Measurements from ENCODE around the gene HORMAD2.

HORMAD2 gene

DNA sequence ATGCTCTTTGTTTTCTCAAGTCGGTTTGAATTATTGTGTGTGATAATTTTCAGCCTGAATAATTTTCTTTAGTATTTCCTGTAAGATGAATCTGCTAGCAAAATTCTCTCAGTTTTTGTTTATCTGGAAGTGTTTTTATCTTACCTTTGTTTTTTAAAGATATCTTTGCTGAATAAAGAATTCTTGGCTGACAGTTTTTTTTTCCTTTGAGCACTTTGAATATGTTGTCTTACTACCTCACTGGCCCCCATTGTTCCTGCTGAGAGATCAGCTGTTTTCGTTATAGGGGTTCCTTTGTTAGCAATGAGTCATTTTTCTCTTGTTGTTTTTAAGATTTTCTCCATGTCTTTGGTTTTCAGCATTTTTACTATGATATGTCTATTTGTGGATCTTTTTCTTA, 63.0 kb downstream of the HORMAD2 start:
- no peak overlapping the region for H3K4me2 ChIP-seq (ENCODE audit: low read length)
- H3K9ac ChIP-seq (ENCODE audit: low read depth, low read length): no peak overlapping the region
- no peaks in the 10 kb centered on the region for H3K4me1 ChIP-seq (ENCODE audit: control insufficient read depth, insufficient read depth, low read length)
- no peak overlapping the region for H3K4me3 ChIP-seq (ENCODE audit: low read length)
- H3K9me3 ChIP-seq (replicated peaks; ENCODE audit: low read length): peaks cover 8% of the 10 kb centered on the region
- no peaks in the 10 kb centered on the region for H3K36me3 ChIP-seq (ENCODE audit: insufficient read depth, low read length)
- no peaks in the 10 kb centered on the region for H3K27me3 ChIP-seq (ENCODE audit: control insufficient read depth, insufficient read depth, low read length)

DNA sequence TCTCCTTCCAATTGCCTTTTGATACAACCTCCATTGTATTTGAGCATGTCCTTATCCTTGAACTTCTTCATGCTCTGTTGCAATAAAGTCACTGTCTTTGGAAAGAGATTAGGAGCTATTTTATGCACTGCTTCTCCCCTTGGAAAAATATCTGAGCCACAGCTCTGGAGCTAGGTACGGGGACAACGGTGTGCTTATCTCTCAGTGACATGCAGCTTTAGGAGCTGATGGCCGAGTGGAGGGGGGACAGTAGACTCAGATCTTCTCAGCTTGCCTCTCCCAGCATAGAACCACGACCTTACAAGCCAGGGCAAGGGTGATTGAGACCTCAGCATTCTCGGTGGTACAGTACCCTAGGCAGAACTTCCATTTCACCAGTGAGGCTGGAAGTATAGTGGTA, 64.1 kb downstream of the HORMAD2 start:
- Histone ChIP-seq H3K4me2 (ENCODE audit: low read length) (no peak overlapping the region), H3K36me3 (ENCODE audit: insufficient read depth, low read length) (no peaks in the 10 kb centered on the region), H3K4me1 (ENCODE audit: control insufficient read depth, insufficient read depth, low read length) (no peaks in the 10 kb centered on the region), H3K9me3 (replicated peaks; ENCODE audit: low read length) (peaks cover 8% of the 10 kb centered on the region), H3K27me3 (ENCODE audit: control insufficient read depth, insufficient read depth, low read length) (no peaks in the 10 kb centered on the region), H3K4me3 (ENCODE audit: low read length) (no peak overlapping the region), H3K9ac (ENCODE audit: low read depth, low read length) (no peak overlapping the region)

DNA sequence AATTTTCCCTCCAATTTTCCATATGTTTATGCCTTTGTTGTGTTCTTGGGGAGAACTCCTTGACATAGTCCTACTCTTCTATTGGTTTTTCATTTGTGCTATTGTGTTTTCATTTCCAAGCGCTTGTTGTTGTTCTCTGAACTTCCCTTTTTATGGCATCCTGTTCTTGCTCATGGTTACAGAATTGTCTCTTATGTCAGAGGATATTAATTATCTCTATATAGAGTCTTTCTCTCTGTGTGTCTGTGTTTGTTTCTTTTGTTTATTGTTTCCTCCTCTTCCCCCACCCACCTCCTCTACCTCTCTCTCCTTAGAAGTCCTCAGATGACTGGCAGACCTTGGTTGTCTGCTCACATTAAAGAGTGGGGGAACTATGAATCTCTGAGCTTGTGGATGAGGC, 69.9 kb downstream of the HORMAD2 start:
- Histone ChIP-seq H3K4me2 (ENCODE audit: low read length) (no peak overlapping the region), H3K36me3 (ENCODE audit: insufficient read depth, low read length) (no peaks in the 10 kb centered on the region), H3K9ac (ENCODE audit: low read depth, low read length) (no peak overlapping the region), H3K27me3 (ENCODE audit: control insufficient read depth, insufficient read depth, low read length) (no peaks in the 10 kb centered on the region), H3K4me3 (ENCODE audit: low read length) (no peak overlapping the region), H3K4me1 (ENCODE audit: control insufficient read depth, insufficient read depth, low read length) (no peaks in the 10 kb centered on the region), H3K9me3 (replicated peaks; ENCODE audit: low read length) (no peaks in the 10 kb centered on the region)

DNA sequence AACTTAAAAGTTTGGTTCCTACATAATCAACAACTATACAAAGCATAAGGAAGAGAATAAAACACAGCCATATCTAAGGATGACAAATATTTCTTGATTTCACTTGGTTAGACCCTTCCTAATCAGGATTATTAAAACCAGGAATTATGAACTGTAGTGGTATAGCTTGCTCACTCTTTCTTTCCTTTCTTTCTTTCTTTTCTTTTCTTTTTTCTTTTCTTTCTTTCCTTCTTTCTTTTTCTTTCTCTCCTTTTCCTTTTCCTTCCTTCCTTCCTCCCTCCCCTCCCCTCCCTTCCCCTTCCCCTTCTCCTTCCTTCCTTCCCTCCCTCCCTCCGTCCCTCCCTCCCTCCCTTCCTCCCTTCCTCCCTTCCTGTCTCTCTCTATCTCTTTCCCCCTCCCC, 78.0 kb downstream of the HORMAD2 start:
- Histone ChIP-seq H3K4me2 (ENCODE audit: low read length) (no peak overlapping the region), H3K36me3 (ENCODE audit: insufficient read depth, low read length) (no peaks in the 10 kb centered on the region), H3K27me3 (ENCODE audit: control insufficient read depth, insufficient read depth, low read length) (no peaks in the 10 kb centered on the region), H3K9ac (ENCODE audit: low read depth, low read length) (no peak overlapping the region), H3K4me3 (ENCODE audit: low read length) (no peak overlapping the region), H3K4me1 (ENCODE audit: control insufficient read depth, insufficient read depth, low read length) (peaks cover 17% of the 10 kb centered on the region), H3K9me3 (replicated peaks; ENCODE audit: low read length) (no peaks in the 10 kb centered on the region)

DNA sequence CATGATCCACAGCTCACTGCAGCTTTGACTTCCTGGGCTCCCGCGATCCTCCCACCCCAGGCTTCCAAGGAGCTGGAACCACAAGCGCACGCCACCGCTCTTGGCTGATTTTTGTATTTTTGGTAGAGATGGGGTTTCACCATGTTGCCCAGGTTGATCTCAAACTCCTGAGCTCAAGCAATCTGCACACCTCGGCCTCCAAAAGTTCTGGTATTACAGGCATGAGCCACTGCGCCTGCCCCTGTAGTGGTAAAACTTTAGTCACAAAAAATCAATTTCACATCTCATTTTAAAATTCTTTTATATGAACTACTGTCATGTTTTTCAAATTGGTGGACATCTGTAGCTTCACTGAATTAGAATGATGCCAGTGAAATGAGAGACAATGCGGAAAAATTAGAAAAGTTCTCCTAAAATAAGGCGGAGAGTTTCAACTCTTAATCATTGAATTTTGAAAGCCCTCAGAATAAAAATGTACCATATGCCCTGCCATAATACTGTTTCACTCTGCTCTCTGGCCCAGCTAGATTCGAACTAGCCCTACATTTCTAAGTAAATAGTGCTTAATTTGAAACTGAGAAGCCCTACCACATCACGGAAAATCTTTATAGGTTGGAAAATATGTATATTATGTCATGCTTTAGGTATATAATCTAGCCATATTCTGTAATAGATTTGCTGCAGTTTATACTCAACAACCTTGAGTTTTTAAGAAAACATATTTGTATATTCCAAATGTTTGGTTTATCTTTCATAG, 78.7 kb downstream of the HORMAD2 start:
- Histone ChIP-seq H3K4me1 (ENCODE audit: control insufficient read depth, insufficient read depth, low read length) (peaks cover 17% of the 10 kb centered on the region), H3K9me3 (replicated peaks; ENCODE audit: low read length) (no peaks in the 10 kb centered on the region), H3K4me2 (ENCODE audit: low read length) (peak overlapping the region; percentile 1), H3K4me3 (ENCODE audit: low read length) (no peak overlapping the region), H3K36me3 (ENCODE audit: insufficient read depth, low read length) (no peaks in the 10 kb centered on the region), H3K9ac (ENCODE audit: low read depth, low read length) (peak overlapping the region; percentile 7), H3K27me3 (ENCODE audit: control insufficient read depth, insufficient read depth, low read length) (no peaks in the 10 kb centered on the region)

DNA sequence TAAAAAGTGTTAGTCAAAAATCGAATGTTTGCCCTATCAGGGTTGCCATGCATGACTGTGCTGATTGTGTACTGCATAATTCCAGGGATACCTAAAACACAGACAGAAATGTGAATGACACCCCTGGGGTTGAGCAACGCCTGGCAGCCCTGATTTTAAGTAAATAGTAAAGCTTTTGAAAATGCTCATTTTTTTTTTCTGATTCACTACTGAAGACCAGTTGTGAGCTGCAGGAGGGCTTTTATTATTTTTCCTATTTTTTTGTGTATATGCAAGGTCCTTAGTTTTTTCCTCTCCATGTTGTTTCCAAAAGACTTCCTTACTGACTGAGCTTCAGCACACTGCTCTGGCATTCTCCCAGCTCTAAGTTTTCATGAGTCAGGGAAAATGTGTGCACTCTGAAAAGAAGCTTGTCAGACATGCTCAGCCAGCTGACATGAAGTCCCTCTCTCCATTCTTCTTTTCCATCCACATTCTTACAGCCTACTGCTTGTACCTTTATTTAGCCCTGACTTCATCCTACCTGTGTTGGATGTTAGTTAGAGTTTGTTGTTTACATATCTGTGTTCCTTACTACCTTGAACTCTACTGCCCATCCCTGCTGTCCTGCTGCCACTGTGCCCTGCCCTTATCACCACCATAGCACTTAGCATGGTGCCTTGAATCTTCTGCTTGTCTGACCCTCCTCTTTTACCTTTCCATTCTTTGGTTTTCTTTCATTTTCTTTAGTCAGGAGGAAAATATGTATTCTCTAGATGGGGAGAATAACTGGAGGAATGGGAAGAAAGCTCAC, 79.5 kb downstream of the HORMAD2 start:
- Histone ChIP-seq H3K4me2 (ENCODE audit: low read length) (peak overlapping the region; percentile 1), H3K9me3 (replicated peaks; ENCODE audit: low read length) (no peaks in the 10 kb centered on the region), H3K4me1 (ENCODE audit: control insufficient read depth, insufficient read depth, low read length) (peaks cover 17% of the 10 kb centered on the region), H3K27me3 (ENCODE audit: control insufficient read depth, insufficient read depth, low read length) (no peaks in the 10 kb centered on the region), H3K36me3 (ENCODE audit: insufficient read depth, low read length) (no peaks in the 10 kb centered on the region), H3K9ac (ENCODE audit: low read depth, low read length) (peak overlapping the region; percentile 8), H3K4me3 (ENCODE audit: low read length) (no peak overlapping the region)

DNA sequence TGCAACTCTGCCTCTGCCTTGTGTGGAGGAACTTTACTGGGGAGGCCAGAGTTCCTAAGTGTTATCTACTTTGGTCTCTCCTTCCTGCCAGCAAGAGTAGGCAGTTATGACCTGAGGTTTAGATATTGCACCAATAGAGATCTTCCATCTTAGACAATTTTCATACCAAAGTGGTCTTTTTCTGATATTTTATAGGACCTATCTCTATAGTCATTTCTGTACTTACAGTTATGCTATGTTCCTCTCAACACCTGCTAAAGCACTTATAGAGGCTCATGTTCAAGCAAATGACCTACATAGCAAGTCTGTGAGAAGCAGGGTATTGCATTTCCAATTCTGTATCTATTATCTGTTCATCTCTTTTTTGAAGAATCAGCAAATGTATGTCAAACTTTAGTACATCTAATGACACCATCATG, 80.8 kb downstream of the HORMAD2 start:
- Histone ChIP-seq H3K4me3 (ENCODE audit: low read length) (no peak overlapping the region), H3K4me1 (ENCODE audit: control insufficient read depth, insufficient read depth, low read length) (peaks cover 17% of the 10 kb centered on the region), H3K4me2 (ENCODE audit: low read length) (no peak overlapping the region), H3K27me3 (ENCODE audit: control insufficient read depth, insufficient read depth, low read length) (no peaks in the 10 kb centered on the region), H3K36me3 (ENCODE audit: insufficient read depth, low read length) (no peaks in the 10 kb centered on the region), H3K9me3 (replicated peaks; ENCODE audit: low read length) (no peaks in the 10 kb centered on the region), H3K9ac (ENCODE audit: low read depth, low read length) (no peak overlapping the region)

DNA sequence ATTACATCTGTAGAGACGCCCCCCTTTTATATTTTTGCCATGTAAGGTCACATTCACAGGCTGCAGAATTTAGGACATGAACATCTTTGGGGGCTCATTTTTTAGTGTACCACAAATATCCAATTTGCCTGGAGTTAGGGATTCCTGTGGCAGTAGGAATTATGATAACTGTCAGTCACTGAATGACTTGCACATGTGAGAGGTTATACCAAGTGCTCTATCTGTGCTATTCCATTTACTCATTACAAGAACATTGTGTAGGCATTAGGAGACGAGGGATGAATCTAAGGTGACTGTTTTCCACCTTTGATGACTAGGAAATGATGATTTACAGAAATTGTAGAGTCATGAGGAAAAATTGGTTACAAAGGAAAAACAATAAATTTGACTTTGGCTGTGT, 87.0 kb downstream of the HORMAD2 start:
- H3K4me3 ChIP-seq (ENCODE audit: low read length): no peak overlapping the region
- H3K4me1 ChIP-seq (ENCODE audit: control insufficient read depth, insufficient read depth, low read length): no peaks in the 10 kb centered on the region
- no peak overlapping the region for H3K4me2 ChIP-seq (ENCODE audit: low read length)
- no peaks in the 10 kb centered on the region for H3K27me3 ChIP-seq (ENCODE audit: control insufficient read depth, insufficient read depth, low read length)
- H3K9me3 ChIP-seq (replicated peaks; ENCODE audit: low read length): no peaks in the 10 kb centered on the region
- H3K36me3 ChIP-seq (ENCODE audit: insufficient read depth, low read length): no peaks in the 10 kb centered on the region
- no peak overlapping the region for H3K9ac ChIP-seq (ENCODE audit: low read depth, low read length)

DNA sequence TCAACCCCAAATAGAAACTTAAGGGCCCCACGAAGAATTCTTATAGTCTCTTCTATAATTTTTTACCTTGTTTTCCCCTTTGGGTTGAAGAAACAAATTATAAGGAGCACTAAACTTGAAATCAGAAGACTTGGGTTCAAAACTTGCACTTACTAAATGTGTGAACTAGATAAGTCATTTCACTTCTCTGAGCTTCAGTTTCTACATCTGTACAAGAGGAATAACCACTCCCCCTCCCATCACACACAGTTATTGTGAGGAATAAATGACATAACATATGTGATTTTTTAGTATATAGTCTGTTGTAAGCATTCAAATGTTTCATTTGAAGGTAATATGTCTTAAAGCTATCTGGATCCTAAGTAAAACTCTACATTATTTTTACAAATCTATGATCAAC, 87.5 kb downstream of the HORMAD2 start:
- H3K9ac ChIP-seq (ENCODE audit: low read depth, low read length): no peak overlapping the region
- H3K9me3 ChIP-seq (replicated peaks; ENCODE audit: low read length): no peaks in the 10 kb centered on the region

DNA sequence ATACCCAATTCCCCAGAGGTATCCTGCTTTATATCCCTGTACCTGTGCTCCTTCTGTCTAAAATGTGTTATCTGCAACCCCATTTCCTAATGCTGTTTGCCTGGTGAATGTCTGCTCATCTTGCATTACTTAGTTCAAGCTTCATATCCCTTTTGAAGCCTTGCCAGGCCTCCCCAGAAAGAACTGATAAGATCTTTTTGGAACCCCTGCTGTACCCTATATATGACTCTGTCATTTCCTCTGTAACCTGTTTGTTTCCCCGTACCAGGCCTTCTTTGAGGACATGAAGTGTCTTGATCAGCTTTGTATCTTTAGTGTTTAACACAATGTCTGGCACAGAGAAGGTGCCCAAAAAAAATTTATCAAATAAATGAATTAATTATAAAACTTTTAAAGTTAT, 88.7 kb downstream of the HORMAD2 start:
- Histone ChIP-seq H3K9me3 (replicated peaks; ENCODE audit: low read length) (no peaks in the 10 kb centered on the region), H3K4me1 (ENCODE audit: control insufficient read depth, insufficient read depth, low read length) (no peaks in the 10 kb centered on the region), H3K27me3 (ENCODE audit: control insufficient read depth, insufficient read depth, low read length) (no peaks in the 10 kb centered on the region), H3K9ac (ENCODE audit: low read depth, low read length) (no peak overlapping the region), H3K36me3 (ENCODE audit: insufficient read depth, low read length) (no peaks in the 10 kb centered on the region), H3K4me2 (ENCODE audit: low read length) (no peak overlapping the region), H3K4me3 (ENCODE audit: low read length) (no peak overlapping the region)

More for the DNA sequence above, 87.5 kb downstream of the HORMAD2 start:
- no peaks in the 10 kb centered on the region for H3K27me3 ChIP-seq (ENCODE audit: control insufficient read depth, insufficient read depth, low read length)
- H3K4me2 ChIP-seq (ENCODE audit: low read length): no peak overlapping the region
- H3K4me1 ChIP-seq (ENCODE audit: control insufficient read depth, insufficient read depth, low read length): no peaks in the 10 kb centered on the region
- H3K36me3 ChIP-seq (ENCODE audit: insufficient read depth, low read length): no peaks in the 10 kb centered on the region
- no peak overlapping the region for H3K4me3 ChIP-seq (ENCODE audit: low read length)

DNA sequence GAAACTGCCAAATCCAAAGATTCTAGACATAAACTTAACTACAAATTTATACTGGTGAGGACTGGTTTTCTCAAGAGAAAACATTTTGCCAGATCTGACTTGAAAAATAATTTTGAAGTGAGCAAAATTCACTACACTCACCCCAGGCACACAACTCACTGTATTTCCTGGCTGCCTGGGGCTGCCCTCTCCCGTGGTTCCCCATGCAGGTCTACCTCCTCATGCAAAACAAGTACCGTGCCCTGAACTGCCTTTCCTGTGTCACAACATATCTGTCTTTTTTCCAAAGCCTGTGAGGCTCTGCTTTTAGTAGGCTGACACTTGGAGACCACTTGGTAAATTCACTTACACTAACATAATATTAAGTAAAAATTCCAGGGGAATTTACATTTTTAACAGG, 89.9 kb downstream of the HORMAD2 start:
- Histone ChIP-seq H3K9me3 (replicated peaks; ENCODE audit: low read length) (no peaks in the 10 kb centered on the region), H3K4me2 (ENCODE audit: low read length) (no peak overlapping the region), H3K4me3 (ENCODE audit: low read length) (no peak overlapping the region), H3K36me3 (ENCODE audit: insufficient read depth, low read length) (no peaks in the 10 kb centered on the region), H3K9ac (ENCODE audit: low read depth, low read length) (no peak overlapping the region), H3K4me1 (ENCODE audit: control insufficient read depth, insufficient read depth, low read length) (no peaks in the 10 kb centered on the region), H3K27me3 (ENCODE audit: control insufficient read depth, insufficient read depth, low read length) (no peaks in the 10 kb centered on the region)

DNA sequence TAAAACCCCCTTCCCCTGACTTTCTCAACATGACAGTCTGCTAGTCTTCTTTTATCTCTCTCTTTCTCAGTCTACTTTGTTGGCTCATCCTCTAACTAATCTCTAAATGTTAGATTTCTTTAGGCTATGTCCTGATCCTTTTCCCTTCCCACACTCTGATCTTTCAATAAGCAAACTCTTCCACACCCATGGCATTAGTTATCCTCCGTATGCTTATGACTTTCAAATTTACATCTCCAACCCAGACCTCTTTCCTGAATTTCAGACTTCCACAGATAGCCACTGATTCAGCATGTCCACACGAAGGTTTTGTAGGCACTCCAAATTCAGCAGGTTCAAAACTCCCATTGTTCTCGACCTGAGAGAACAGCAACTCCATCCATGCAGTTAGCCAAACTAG, 90.7 kb downstream of the HORMAD2 start:
- Histone ChIP-seq H3K4me2 (ENCODE audit: low read length) (no peak overlapping the region), H3K9ac (ENCODE audit: low read depth, low read length) (no peak overlapping the region), H3K4me3 (ENCODE audit: low read length) (no peak overlapping the region), H3K36me3 (ENCODE audit: insufficient read depth, low read length) (no peaks in the 10 kb centered on the region), H3K4me1 (ENCODE audit: control insufficient read depth, insufficient read depth, low read length) (no peaks in the 10 kb centered on the region), H3K27me3 (ENCODE audit: control insufficient read depth, insufficient read depth, low read length) (no peaks in the 10 kb centered on the region), H3K9me3 (replicated peaks; ENCODE audit: low read length) (no peaks in the 10 kb centered on the region)

Data from skeletal muscle satellite cell (primary cell).